SK-N-SH treated with all-trans-retinoic acid at 6 μM for 48 hours (cell line): ENCODE results near the gene TSHZ2.

Source experiments
- ATAC-seq: fragments of 200-7000 bp; cut with Tn5 transposase; 3 replicates; pipeline ENCODE4 v1.9.1; 2020; ENCODE audit warnings: mild to moderate bottlenecking, moderate library complexity
- ARNTL ChIP-seq: fragments of 450-650 bp; formaldehyde crosslinking; IDR thresholded peaks from 2 replicates; pipeline ENCODE4 v1.5.0; 2020; ENCODE audit warnings: low read depth, mild to moderate bottlenecking, moderate library complexity, borderline replicate concordance
- BACH2 ChIP-seq: fragments of 250-450 bp; sonication (Bioruptor Pico); IDR thresholded peaks from 2 replicates; pipeline ENCODE4 v1.9.0; 2021; ENCODE audit warnings: mild to moderate bottlenecking, borderline replicate concordance
- CREB5 ChIP-seq: fragments of 250-450 bp; sonication (Bioruptor Pico); IDR thresholded peaks from 2 replicates; pipeline ENCODE4 v1.5.1; 2020; ENCODE audit warnings: low read depth, mild to moderate bottlenecking, moderate library complexity
- CSDC2 ChIP-seq: fragments of 250-450 bp; sonication (Bioruptor Pico); IDR thresholded peaks from 2 replicates; pipeline ENCODE4 v1.5.0; 2020; ENCODE audit warnings: mild to moderate bottlenecking, moderate library complexity
- CSRNP3 ChIP-seq: fragments of 250-450 bp; sonication (Bioruptor Pico); IDR thresholded peaks from 2 replicates; pipeline ENCODE4 v1.5.1; 2021; ENCODE audit warnings: mild to moderate bottlenecking, moderate library complexity
- ESRRG ChIP-seq: fragments of 250-450 bp; sonication (Bioruptor Pico); IDR thresholded peaks from 2 replicates; pipeline ENCODE4 v1.6.1; 2021; ENCODE audit warnings: mild to moderate bottlenecking
- GLIS3 ChIP-seq: fragments of 250-450 bp; sonication (Bioruptor Pico); IDR thresholded peaks from 2 replicates; pipeline ENCODE4 v1.5.0; 2020; ENCODE audit warnings: mild to moderate bottlenecking, moderate library complexity
- ISL1 ChIP-seq: fragments of 250-450 bp; sonication (Bioruptor Pico); IDR thresholded peaks from 2 replicates; pipeline ENCODE4 v2.1.2; 2022; ENCODE audit warnings: mild to moderate bottlenecking, moderate library complexity
- OSR1 ChIP-seq: fragments of 250-450 bp; sonication (Bioruptor Pico); IDR thresholded peaks from 2 replicates; pipeline ENCODE4 v1.8.0; 2022; ENCODE audit warnings: moderate library complexity, mild to moderate bottlenecking, inconsistent platforms
- POU6F1 ChIP-seq: fragments of 250-450 bp; sonication (Bioruptor Pico); IDR thresholded peaks from 2 replicates; pipeline ENCODE4 v1.8.0; 2021; ENCODE audit warnings: low read depth, mild to moderate bottlenecking, moderate library complexity, borderline replicate concordance
- PPARA ChIP-seq: fragments of 250-450 bp; sonication (Bioruptor Pico); IDR thresholded peaks from 2 replicates; pipeline ENCODE4 v1.5.0; 2020; ENCODE audit warnings: mild to moderate bottlenecking, borderline replicate concordance
- RARB ChIP-seq: fragments of 250-450 bp; sonication (Bioruptor Pico); IDR thresholded peaks from 2 replicates; pipeline ENCODE4 v1.8.0; 2021; ENCODE audit warnings: mild to moderate bottlenecking, moderate library complexity
- SNAI2 ChIP-seq: fragments of 250-450 bp; sonication (Bioruptor Pico); IDR thresholded peaks from 2 replicates; pipeline ENCODE4 v1.5.0; 2020; ENCODE audit warnings: mild to moderate bottlenecking, moderate library complexity
- TCF4 ChIP-seq: fragments of 250-450 bp; sonication (Bioruptor Pico); IDR thresholded peaks from 2 replicates; pipeline ENCODE4 v1.8.0; 2021; ENCODE audit warnings: mild to moderate bottlenecking, moderate library complexity, borderline replicate concordance
- TOX ChIP-seq: fragments of 250-450 bp; sonication (Bioruptor Pico); IDR thresholded peaks from 2 replicates; pipeline ENCODE4 v1.8.0; 2021; ENCODE audit warnings: mild to moderate bottlenecking, moderate library complexity, borderline replicate concordance
- TSHZ2 ChIP-seq: fragments of 250-450 bp; sonication (Bioruptor Pico); IDR thresholded peaks from 2 replicates; pipeline ENCODE4 v1.5.0; 2020; ENCODE audit warnings: mild to moderate bottlenecking, moderate library complexity
- ZC3H10 ChIP-seq: fragments of 250-450 bp; sonication (Bioruptor Pico); IDR thresholded peaks from 2 replicates; pipeline ENCODE4 v1.5.1; 2021; ENCODE audit warnings: mild to moderate bottlenecking, moderate library complexity
- ZFP3 ChIP-seq: fragments of 250-450 bp; sonication (Bioruptor Pico); IDR thresholded peaks from 2 replicates; pipeline ENCODE4 v1.5.0; 2020; ENCODE audit warnings: mild to moderate bottlenecking, moderate library complexity
- ZFP30 ChIP-seq: fragments of 450-650 bp; formaldehyde crosslinking; IDR thresholded peaks from 2 replicates; pipeline ENCODE4 v1.5.0; 2022; ENCODE audit warnings: mild to moderate bottlenecking, moderate library complexity
- ZNF565 ChIP-seq: fragments of 450-650 bp; formaldehyde crosslinking; conservative IDR thresholded peaks from 2 replicates; pipeline ENCODE4 v1.5.0; 2020; ENCODE audit warnings: low read depth, mild to moderate bottlenecking, moderate library complexity
- ZNF70 ChIP-seq: fragments of 450-650 bp; formaldehyde crosslinking; IDR thresholded peaks from 2 replicates; pipeline ENCODE4 v1.5.0; 2020; ENCODE audit warnings: mild to moderate bottlenecking, moderate library complexity
- ZNF8 ChIP-seq: fragments of 450-650 bp; formaldehyde crosslinking; IDR thresholded peaks from 2 replicates; pipeline ENCODE4 v1.5.0; 2020; ENCODE audit warnings: mild to moderate bottlenecking, moderate library complexity

Gene TSHZ2

GRCh38 chr20:53034899-53035298 is 62.7 kb downstream of the TSHZ2 start:
- TF ChIP-seq ISL1 (CRISPR knock-in tag) (no peak), TSHZ2 (CRISPR knock-in tag) (no peak), RARB (CRISPR knock-in tag) (no peak), ZFP3 (CRISPR knock-in tag) (no peak), CSRNP3 (CRISPR knock-in tag) (no peak), ZNF565 (CRISPR knock-in tag) (no peak), CREB5 (no peak), POU6F1 (CRISPR knock-in tag) (no peak), ZC3H10 (no peak), ZNF8 (no peak), CSDC2 (CRISPR knock-in tag) (no peak), TOX (CRISPR knock-in tag) (no peak), ZFP30 (CRISPR knock-in tag) (no peak), BACH2 (no peak), TCF4 (no peak)
- no peak for ATAC-seq

GRCh38 chr20:53036992-53037391 is 64.8 kb downstream of the TSHZ2 start:
- TF ChIP-seq ESRRG = no peak
- TF ChIP-seq ZFP3 (CRISPR knock-in tag) = no peak
- TF ChIP-seq CSDC2 (CRISPR knock-in tag) = no peak
- no peak for TF ChIP-seq OSR1 (CRISPR knock-in tag)
- TF ChIP-seq TCF4 = no peak
- TF ChIP-seq TSHZ2 (CRISPR knock-in tag) = no peak
- TF ChIP-seq ZNF70 = no peak
- TF ChIP-seq SNAI2 = no peak
- TF ChIP-seq ZFP30 (CRISPR knock-in tag) = no peak
- TF ChIP-seq GLIS3 (CRISPR knock-in tag) = no peak
- no peak for TF ChIP-seq CREB5
- TF ChIP-seq ZC3H10 = no peak
- no peak for TF ChIP-seq BACH2
- TF ChIP-seq ARNTL (CRISPR knock-in tag) = no peak
- no peak for TF ChIP-seq PPARA (CRISPR knock-in tag)
- no peak for TF ChIP-seq ZNF565 (CRISPR knock-in tag)
- no peak for TF ChIP-seq TOX (CRISPR knock-in tag)
- no peak for ATAC-seq
